Right atrium auricular region (tissue), 2 donors: ENCODE measurements around the gene ZNF487. TPM values are rescaled to one million over a fixed set of nuclear protein-coding genes. Genes with fewer than 3 reads are reported as not detected.
A peak's percentile ranks its signal among the peaks of the same experiment; 100 is the strongest.
"Not testable (repeated sequence)": the region's sequence is repeated elsewhere in the genome, so short reads cannot be mapped to it uniquely, and the experiment has no call there.

Experiments used
- DNase-seq: peaks from one replicate; pipeline ENCODE4 v3.0.0-alpha.2; 2019; ENCODE audit warnings: low spot score
- H3K27ac ChIP-seq, 2 donors: fragments of 200-600 bp; sonication (generic); 1 replicate in 1 of 2; 2 replicates in 1 of 2; pipeline ENCODE4 v1.5.1; 2016 to 2019
- H3K27me3 ChIP-seq, 2 donors: fragments of 200-600 bp; sonication (generic); one replicate each; pipeline versions ENCODE4 v1.5.1 to v1.6.0; 2017 to 2019
- H3K36me3 ChIP-seq: fragments of 200-600 bp; sonication (generic); one replicate; pipeline ENCODE4 v1.5.1; 2016
- H3K4me1 ChIP-seq, 2 donors: fragments of 200-600 bp; sonication (generic); one replicate each; pipeline versions ENCODE4 v1.5.1 to v1.6.0; 2017 to 2019
- H3K4me3 ChIP-seq, 2 donors: fragments of 200-600 bp; sonication (generic); 1 replicate in 1 of 2; 2 replicates in 1 of 2; pipeline ENCODE4 v1.5.1; 2017 to 2019; ENCODE audit warnings: mild to moderate bottlenecking in 1 of 2, moderate library complexity in 1 of 2
- H3K9me3 ChIP-seq, 2 donors: fragments of 200-600 bp; sonication (generic); one replicate each; pipeline ENCODE4 v1.5.1; 2019
- CTCF ChIP-seq, 2 donors: fragments of 200-600 bp; sonication (generic); IDR thresholded peaks; one replicate each; pipeline ENCODE4 v1.5.1; 2019; ENCODE audit warnings: antibody characterized with exemption in 2 of 2
- total RNA-seq, 2 donors: library from RNA; depleted of rRNA; stranded (reverse); fragments of >200 nt; gene quantifications; one replicate each; pipeline ENCODE4 v1.1.0, GENCODE V29; 2016

Gene ZNF487
- total RNA-seq, 2 donors from 2014 or later: 3.9 to 4.9 TPM

DNA sequence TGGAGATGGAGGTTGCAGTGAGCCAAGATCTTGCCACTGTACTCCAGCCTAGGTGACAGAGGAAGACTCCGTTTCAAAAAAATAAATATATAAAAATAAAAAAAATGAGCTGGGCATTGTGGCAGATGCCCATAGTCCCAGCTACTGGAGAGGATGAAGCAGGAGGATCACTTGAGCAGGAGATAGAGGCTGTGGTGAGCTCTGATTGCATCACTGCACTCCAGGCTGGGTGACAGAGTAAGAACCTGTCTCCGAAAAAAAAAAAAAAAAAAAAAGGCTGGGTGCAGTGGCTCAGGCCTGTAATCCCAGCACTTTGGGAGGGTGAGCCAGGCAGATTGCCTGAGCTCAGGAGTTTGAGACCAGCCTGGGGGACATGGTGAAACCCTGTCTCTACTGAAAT lies 11.8 kb downstream of the ZNF487 start:
- no peak overlapping the region for H3K27ac ChIP-seq
- no peak for DNase-seq
- no peak overlapping the region for H3K4me3 ChIP-seq
- H3K4me1 ChIP-seq: no peaks in the 10 kb centered on the region
- H3K27me3 ChIP-seq: no peaks in the 10 kb centered on the region
- H3K36me3 ChIP-seq: no peaks in the 10 kb centered on the region
- no peak for TF ChIP-seq CTCF (IDR thresholded peaks at IDR 0.05)
- no peaks in the 10 kb centered on the region for H3K9me3 ChIP-seq

DNA sequence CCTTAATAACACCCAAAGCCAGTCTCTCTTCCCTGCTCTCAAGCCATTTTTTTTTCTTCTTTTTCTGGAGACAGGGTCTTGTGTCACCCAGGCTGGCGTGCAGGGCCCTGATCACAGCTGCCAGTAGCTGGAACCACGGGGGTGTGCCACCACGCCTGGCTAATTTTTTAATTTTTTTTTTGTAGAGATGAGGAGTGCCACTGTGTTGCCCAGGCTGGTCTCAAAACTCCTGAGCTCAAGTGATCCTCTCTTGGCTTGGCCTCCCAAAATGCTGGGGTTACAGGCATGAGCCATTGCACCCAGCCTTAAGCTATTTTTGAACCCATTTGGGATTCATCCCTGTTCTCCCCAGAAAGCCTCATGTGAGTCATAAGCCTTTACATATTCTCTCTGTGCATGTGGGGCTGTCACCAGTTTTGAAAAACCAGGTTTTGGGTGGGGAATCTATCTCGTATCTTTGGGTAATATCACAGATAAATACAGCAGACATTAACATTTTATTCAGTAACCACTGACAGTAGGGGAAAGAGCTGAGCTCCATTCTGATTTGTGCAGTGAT lies 15.5 kb downstream of the ZNF487 start:
- Histone ChIP-seq H3K36me3 (no peaks in the 10 kb centered on the region), H3K27ac (no peak overlapping the region)

DNA sequence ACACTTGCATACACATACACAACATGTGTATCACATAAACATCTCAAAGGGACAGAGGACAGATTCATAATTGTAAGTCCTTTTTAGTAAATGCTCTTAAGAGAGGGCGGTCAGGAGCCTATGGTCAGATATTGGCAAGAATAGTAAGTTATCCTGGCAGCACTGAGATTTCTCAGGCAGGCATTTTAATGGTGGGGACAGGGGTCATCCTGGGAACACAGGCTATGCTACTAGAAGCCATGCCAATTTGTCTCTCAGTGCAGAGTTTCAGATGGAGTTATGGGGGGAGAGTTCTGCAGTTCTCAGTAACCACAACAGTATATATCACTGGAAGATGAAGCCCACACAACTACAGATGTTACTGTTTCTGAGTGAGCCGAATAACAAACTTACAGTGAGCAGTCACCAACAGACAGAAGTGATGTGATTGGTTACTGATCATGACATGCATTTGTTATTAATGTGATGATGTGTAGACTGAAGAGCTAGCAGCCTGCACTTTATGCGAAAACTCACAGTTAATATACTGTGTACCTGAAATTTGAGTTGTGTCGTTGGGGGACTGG lies 16.4 kb downstream of the ZNF487 start:
- TF ChIP-seq CTCF (IDR thresholded peaks at IDR 0.05): no peak
- DNase-seq: no peak
- no peak overlapping the region for H3K4me3 ChIP-seq
- H3K36me3 ChIP-seq: no peaks in the 10 kb centered on the region
- H3K4me1 ChIP-seq: peaks cover 0 to 10% of the 10 kb centered on the region in 2 donors
- H3K27me3 ChIP-seq: no peaks in the 10 kb centered on the region
- no peak overlapping the region for H3K27ac ChIP-seq
- no peaks in the 10 kb centered on the region for H3K9me3 ChIP-seq

More for the DNA sequence above, 15.5 kb downstream of the ZNF487 start:
- no peak for DNase-seq
- Histone ChIP-seq H3K4me1 (peaks cover 0 to 10% of the 10 kb centered on the region in 2 donors), H3K27me3 (no peaks in the 10 kb centered on the region), H3K9me3 (no peaks in the 10 kb centered on the region), H3K4me3 (no peak overlapping the region)
- TF ChIP-seq CTCF (IDR thresholded peaks at IDR 0.05): no peak

GRCh38 chr10:43454025-43454424 lies 17.1 kb downstream of the ZNF487 start:
- not testable (repeated sequence) for H3K9me3 ChIP-seq, H3K4me3 ChIP-seq, H3K27me3 ChIP-seq, H3K27ac ChIP-seq, DNase-seq, H3K36me3 ChIP-seq
- H3K4me1 ChIP-seq: peaks cover 0 to 10% of the 10 kb centered on the region in 2 donors

GRCh38 chr10:43456561-43456960 lies 19.6 kb downstream of the ZNF487 start:
- peaks cover 0 to 10% of the 10 kb centered on the region in 2 donors for H3K4me1 ChIP-seq
- peak overlapping the region; percentile 86 to 91 for H3K27ac ChIP-seq
- not testable (repeated sequence) for H3K36me3 ChIP-seq, H3K9me3 ChIP-seq, DNase-seq, H3K27me3 ChIP-seq
- H3K4me3 ChIP-seq: peak overlapping the region in 1 of 2 donors; percentile 61

- DNase-seq: no peak
- no peaks in the 10 kb centered on the region for H3K36me3 ChIP-seq
- no peak overlapping the region for H3K4me3 ChIP-seq
- H3K9me3 ChIP-seq: no peaks in the 10 kb centered on the region
- peaks cover 0 to 10% of the 10 kb centered on the region in 2 donors for H3K4me1 ChIP-seq
- TF ChIP-seq CTCF (IDR thresholded peaks at IDR 0.05): no peak
- H3K27ac ChIP-seq: no peak overlapping the region
- no peaks in the 10 kb centered on the region for H3K27me3 ChIP-seq
These were observed 21.3 kb downstream of the ZNF487 start for GRCh38 chr10:43458227-43458626.

DNA sequence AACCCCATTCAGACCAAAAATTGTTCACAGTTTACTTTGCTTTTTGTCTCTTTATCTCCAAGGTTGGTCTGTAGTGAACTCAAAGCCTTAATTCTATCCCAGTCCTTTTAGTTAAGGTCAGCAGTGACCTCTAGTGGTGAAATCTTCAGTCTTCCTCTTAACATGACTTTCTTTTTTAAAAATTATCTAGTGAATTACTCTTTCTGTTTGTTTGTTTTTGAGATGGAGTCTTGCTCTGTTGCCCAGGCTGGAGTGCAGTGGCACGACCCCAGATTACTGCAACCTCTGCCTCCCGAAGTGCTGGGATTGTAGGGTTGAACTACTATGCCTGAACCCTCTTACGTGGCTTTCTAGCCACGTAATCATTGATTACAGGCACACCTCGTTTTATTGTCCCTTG lies 25.0 kb downstream of the ZNF487 start:
- no peak for DNase-seq

DNA sequence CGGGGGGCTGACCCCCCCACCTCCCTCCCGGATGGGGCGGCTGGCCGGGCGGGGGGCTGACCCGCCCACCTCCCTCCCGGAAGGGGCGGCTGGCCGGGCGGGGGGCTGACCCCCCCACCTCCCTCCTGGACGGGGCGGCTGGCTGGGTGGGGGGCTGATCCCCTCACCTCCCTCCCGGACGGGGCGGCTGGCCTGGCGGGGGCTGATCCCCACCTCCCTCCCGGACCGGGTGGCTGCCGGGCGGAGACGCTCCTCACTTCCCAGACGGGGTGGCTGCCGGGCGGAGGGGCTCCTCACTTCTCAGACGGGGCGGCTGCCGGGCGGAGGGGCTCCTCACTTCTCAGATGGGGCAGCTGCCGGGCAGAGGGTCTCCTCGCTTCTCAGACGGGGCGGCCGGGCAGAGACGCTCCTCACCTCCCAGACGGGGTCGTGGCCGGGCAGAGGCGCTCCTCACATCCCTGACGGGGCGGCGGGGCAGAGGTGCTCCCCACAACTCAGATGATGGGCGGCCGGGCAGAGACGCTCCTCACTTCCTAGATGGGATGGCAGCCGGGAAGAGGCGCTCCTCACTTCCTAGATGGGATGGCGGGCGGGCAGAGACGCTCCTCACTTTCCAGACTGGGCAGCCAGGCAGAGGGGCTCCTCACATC lies 28.3 kb downstream of the ZNF487 start:
- not testable (repeated sequence) for H3K36me3 ChIP-seq, H3K27me3 ChIP-seq, H3K4me3 ChIP-seq, H3K9me3 ChIP-seq, H3K27ac ChIP-seq, H3K4me1 ChIP-seq
- peak; percentile 7 for DNase-seq

More for the DNA sequence above, 25.0 kb downstream of the ZNF487 start:
- Histone ChIP-seq H3K9me3 (no peaks in the 10 kb centered on the region), H3K4me1 (no peaks in the 10 kb centered on the region), H3K4me3 (peak overlapping the region in 1 of 2 donors; percentile 19), H3K27ac (no peak overlapping the region), H3K27me3 (no peaks in the 10 kb centered on the region), H3K36me3 (no peaks in the 10 kb centered on the region)
- TF ChIP-seq CTCF (IDR thresholded peaks at IDR 0.05): peak in 1 of 2 donors; percentile 77

DNA sequence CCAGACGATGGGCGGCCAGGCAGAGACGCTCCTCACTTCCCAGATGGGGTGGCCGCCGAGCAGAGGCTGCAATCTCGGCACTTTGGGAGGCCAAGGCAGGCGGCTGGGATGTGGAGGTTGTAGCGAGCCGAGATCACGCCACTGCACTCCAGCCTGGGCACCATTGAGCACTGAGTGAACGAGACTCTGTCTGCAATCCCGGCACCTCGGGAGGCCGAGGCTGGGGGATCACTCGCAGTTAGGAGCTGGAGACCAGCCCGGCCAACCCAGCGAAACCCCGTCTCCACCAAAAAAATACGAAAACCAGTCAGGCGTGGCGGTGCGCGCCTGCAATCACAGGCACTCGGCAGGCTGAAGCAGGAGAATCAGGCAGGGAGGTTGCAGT lies 28.8 kb downstream of the ZNF487 start:
- H3K27ac ChIP-seq, H3K4me3 ChIP-seq, H3K36me3 ChIP-seq, H3K27me3 ChIP-seq, H3K9me3 ChIP-seq, H3K4me1 ChIP-seq, DNase-seq: not testable (repeated sequence)
